ENCODE results near the gene SORCS2. TPM values are rescaled to one million over a fixed set of nuclear protein-coding genes. Genes with fewer than 3 reads are reported as not detected.

Gene SORCS2
- total RNA-seq, 5 donors from 2014 or later (not counting 1 experiment from before 2014, with no cell fraction given) = 0.22 TPM; not detected in 4

DNA sequence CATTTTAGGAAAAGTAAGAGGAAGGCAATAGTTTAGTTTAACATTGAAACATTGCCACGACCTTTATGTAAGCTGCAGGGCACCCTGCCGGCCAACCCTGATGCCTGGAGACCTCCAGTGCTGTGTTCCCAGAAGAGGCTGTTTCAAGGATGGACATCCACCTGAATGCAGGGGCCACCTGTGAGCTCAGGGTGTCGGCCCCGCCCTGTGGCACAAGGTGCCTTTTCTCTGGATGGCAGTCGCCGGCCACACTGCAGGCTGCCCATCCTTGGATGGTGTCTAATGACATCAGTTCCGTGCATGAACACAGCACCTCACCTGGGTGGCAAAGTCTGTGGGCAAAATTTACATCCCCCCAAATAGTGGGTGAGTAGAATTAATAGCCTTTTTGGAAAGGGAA, 567.3 kb downstream of the SORCS2 start:
- Mint-ChIP-seq H3K4me1 (peaks cover 12 to 39% (median 35%) of the 10 kb centered on the region in 3 donors), H3K36me3 (peaks cover 5% of the 10 kb centered on the region), H3K27ac (peak overlapping the region; percentile 95 to 97), H3K4me3 (peak overlapping the region; percentile 70 to 79 (median 74)), H3K27me3 (no peaks in the 10 kb centered on the region), H3K9me3 (no peaks in the 10 kb centered on the region)
- H3K27me3 ChIP-seq (replicated peaks in 1 of 2; ENCODE audit: control insufficient read depth in 2 of 2, extremely low read depth in 1 of 2, insufficient read depth in 2 of 2, low read length in 1 of 2) = no peaks in the 10 kb centered on the region
- H3K9me3 ChIP-seq = no peaks in the 10 kb centered on the region
- peak overlapping the region; percentile 7 to 16 for H3K4me3 ChIP-seq (ENCODE audit: control insufficient read depth in 1 of 2, extremely low read depth in 1 of 2, low read length in 1 of 2)
- peaks cover 0 to 7% of the 10 kb centered on the region in 2 donors for H3K36me3 ChIP-seq (ENCODE audit: control insufficient read depth in 2 of 2, extremely low read depth in 1 of 2, insufficient read depth in 1 of 2, low read length in 1 of 2)
- POLR2A ChIA-PET = interaction anchor here in 1 of 2 donors (0.5 kb wide), 1 partner anchor 43 kb away, joined by 3 read pairs; no protein-coding TSS in a partner anchor
- WGBS (ENCODE audit: insufficient coverage) = 67% methylated on average over 4 of the region's 7 CpGs
- peak overlapping the region; percentile 87 for H3K27ac ChIP-seq (ENCODE audit: low read length)
- ATAC-seq (replicated peaks in 1 of 4) (peak; percentile 12 to 28 (median 17)), DNase-seq (peak in 2 of 35 experiments; percentile 14 to 16)
- peaks cover 19 to 49% of the 10 kb centered on the region in 2 experiments for H3K4me1 ChIP-seq (ENCODE audit: control insufficient read depth in 1 of 2, extremely low read depth in 1 of 2, insufficient read depth in 2 of 2, low read length in 2 of 2)
- CTCF ChIA-PET = no interaction called here

DNA sequence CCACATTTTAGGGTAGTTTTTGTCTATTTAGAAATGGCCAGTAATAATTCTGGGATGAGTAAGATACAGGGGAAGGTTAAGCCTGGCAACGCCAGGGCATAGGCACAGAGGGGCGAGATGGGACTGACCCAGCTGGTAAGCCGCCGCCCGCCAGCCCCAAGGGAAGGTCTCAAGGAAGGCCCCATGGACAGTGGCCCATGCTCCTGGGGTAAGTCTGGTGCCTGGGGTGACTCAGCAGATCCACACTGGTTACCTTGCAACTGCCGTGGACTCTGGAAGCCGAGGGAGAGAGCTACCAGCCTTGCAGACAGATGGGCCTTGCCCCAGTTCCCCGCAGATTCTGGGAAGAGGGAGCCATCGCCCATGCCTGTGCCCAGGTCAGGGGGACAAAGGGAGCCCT, 567.9 kb downstream of the SORCS2 start:
- Histone ChIP-seq H3K27me3 (replicated peaks in 1 of 2; ENCODE audit: control insufficient read depth in 2 of 2, extremely low read depth in 1 of 2, insufficient read depth in 2 of 2, low read length in 1 of 2) (no peaks in the 10 kb centered on the region), H3K4me1 (ENCODE audit: control insufficient read depth in 1 of 2, extremely low read depth in 1 of 2, insufficient read depth in 2 of 2, low read length in 2 of 2) (peaks cover 19 to 49% of the 10 kb centered on the region in 2 experiments), H3K9me3 (no peaks in the 10 kb centered on the region), H3K4me3 (ENCODE audit: control insufficient read depth in 1 of 2, extremely low read depth in 1 of 2, low read length in 1 of 2) (no peak overlapping the region), H3K27ac (ENCODE audit: low read length) (peak overlapping the region; percentile 87), H3K36me3 (ENCODE audit: control insufficient read depth in 2 of 2, extremely low read depth in 1 of 2, insufficient read depth in 1 of 2, low read length in 1 of 2) (peaks cover 0 to 7% of the 10 kb centered on the region in 2 donors)
- H3K9me3 Mint-ChIP-seq = no peaks in the 10 kb centered on the region
- ChIA-PET POLR2A (interaction anchor here in 1 of 2 donors (0.5 kb wide), 1 partner anchor 42 kb away, joined by 3 read pairs; no protein-coding TSS in a partner anchor), CTCF (no interaction called here)
- DNase-seq = no peak
- peaks cover 12 to 39% (median 35%) of the 10 kb centered on the region in 3 donors for H3K4me1 Mint-ChIP-seq
- ATAC-seq (replicated peaks in 1 of 4) = no peak
- no peaks in the 10 kb centered on the region for H3K27me3 Mint-ChIP-seq
- peaks cover 8% of the 10 kb centered on the region for H3K36me3 Mint-ChIP-seq
- 85% methylated on average over 7 of the region's 9 CpGs for WGBS (ENCODE audit: insufficient coverage)
- peak overlapping the region; percentile 95 to 97 for H3K27ac Mint-ChIP-seq
- peak overlapping the region; percentile 70 to 79 (median 74) for H3K4me3 Mint-ChIP-seq

DNA sequence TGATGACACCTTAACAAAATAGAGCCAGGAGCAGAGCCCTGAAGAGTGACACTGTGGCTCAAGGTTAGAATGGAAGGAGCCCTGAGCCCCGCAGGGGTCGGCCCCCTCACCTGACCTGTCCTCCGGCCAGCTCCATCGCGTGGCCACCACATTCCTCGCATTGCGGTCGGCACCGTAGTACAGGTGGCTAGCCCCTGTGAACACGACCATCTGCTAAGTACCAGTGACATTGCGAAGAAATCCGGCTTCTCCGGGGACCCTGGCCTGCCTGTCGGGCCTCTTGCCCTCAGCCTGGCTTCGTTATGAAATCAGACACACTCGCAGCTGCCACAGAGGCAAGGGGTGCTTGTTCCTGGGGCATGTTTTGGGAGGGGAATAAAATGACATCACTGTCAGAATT, 568.4 kb downstream of the SORCS2 start:
- DNase-seq = no peak
- no peak for ATAC-seq (replicated peaks in 1 of 4)
- Mint-ChIP-seq H3K27ac (peak overlapping the region; percentile 95 to 97), H3K27me3 (no peaks in the 10 kb centered on the region), H3K36me3 (peaks cover 13% of the 10 kb centered on the region), H3K9me3 (no peaks in the 10 kb centered on the region), H3K4me3 (no peak overlapping the region), H3K4me1 (peaks cover 12 to 39% (median 35%) of the 10 kb centered on the region in 3 donors)
- WGBS (ENCODE audit: insufficient coverage) = 87% methylated on average over 11 of the region's 16 CpGs
- peak overlapping the region; percentile 87 for H3K27ac ChIP-seq (ENCODE audit: low read length)
- H3K9me3 ChIP-seq = no peaks in the 10 kb centered on the region
- peaks cover 0 to 7% of the 10 kb centered on the region in 2 donors for H3K36me3 ChIP-seq (ENCODE audit: control insufficient read depth in 2 of 2, extremely low read depth in 1 of 2, insufficient read depth in 1 of 2, low read length in 1 of 2)
- H3K4me1 ChIP-seq (ENCODE audit: control insufficient read depth in 1 of 2, extremely low read depth in 1 of 2, insufficient read depth in 2 of 2, low read length in 2 of 2) = peaks cover 19 to 49% of the 10 kb centered on the region in 2 experiments
- no peak overlapping the region for H3K4me3 ChIP-seq (ENCODE audit: control insufficient read depth in 1 of 2, extremely low read depth in 1 of 2, low read length in 1 of 2)
- ChIA-PET POLR2A (no interaction called here), CTCF (no interaction called here)
- no peaks in the 10 kb centered on the region for H3K27me3 ChIP-seq (replicated peaks in 1 of 2; ENCODE audit: control insufficient read depth in 2 of 2, extremely low read depth in 1 of 2, insufficient read depth in 2 of 2, low read length in 1 of 2)

DNA sequence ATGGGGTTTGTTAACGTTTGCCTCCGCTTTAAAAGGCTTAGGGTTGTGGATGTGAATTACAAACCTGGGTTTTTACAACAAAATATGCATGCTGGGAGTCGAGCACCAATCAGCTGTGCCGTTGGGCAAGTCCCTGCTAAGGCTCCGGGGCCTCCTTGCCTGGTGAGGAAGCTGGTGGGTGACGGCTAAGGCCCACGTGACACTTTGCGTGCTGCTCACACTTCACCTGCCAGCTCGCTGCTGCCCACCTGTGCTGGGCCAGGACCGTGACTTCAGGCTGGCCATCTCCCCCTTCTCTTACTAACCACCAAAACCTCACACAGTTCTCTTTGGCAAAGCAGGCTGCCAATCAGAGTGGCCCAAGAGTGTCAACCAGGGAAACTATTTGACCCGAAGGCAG, 569.0 kb downstream of the SORCS2 start:
- peaks cover 15% of the 10 kb centered on the region for H3K36me3 Mint-ChIP-seq
- DNase-seq (no peak), ATAC-seq (replicated peaks in 1 of 4) (no peak)
- H3K4me1 Mint-ChIP-seq = peaks cover 12 to 39% (median 35%) of the 10 kb centered on the region in 3 donors
- H3K27me3 Mint-ChIP-seq = no peaks in the 10 kb centered on the region
- no peak overlapping the region for H3K27ac ChIP-seq (ENCODE audit: low read length)
- ChIA-PET POLR2A (no interaction called here), CTCF (interaction anchor here in 1 of 2 donors (0.6 kb wide), 1 partner anchor 834 kb away, joined by 4 read pairs; no protein-coding TSS in a partner anchor)
- H3K9me3 ChIP-seq = no peaks in the 10 kb centered on the region
- peaks cover 0 to 7% of the 10 kb centered on the region in 2 donors for H3K36me3 ChIP-seq (ENCODE audit: control insufficient read depth in 2 of 2, extremely low read depth in 1 of 2, insufficient read depth in 1 of 2, low read length in 1 of 2)
- no peaks in the 10 kb centered on the region for H3K9me3 Mint-ChIP-seq
- H3K4me1 ChIP-seq (ENCODE audit: control insufficient read depth in 1 of 2, extremely low read depth in 1 of 2, insufficient read depth in 2 of 2, low read length in 2 of 2) = peaks cover 19 to 49% of the 10 kb centered on the region in 2 experiments
- WGBS (ENCODE audit: insufficient coverage) = 87% methylated on average over 10 of the region's 11 CpGs
- no peak overlapping the region for H3K4me3 ChIP-seq (ENCODE audit: control insufficient read depth in 1 of 2, extremely low read depth in 1 of 2, low read length in 1 of 2)
- H3K4me3 Mint-ChIP-seq = peak overlapping the region in 1 of 3 donors; percentile 9
- H3K27me3 ChIP-seq (replicated peaks in 1 of 2; ENCODE audit: control insufficient read depth in 2 of 2, extremely low read depth in 1 of 2, insufficient read depth in 2 of 2, low read length in 1 of 2) = no peaks in the 10 kb centered on the region
- peak overlapping the region; percentile 87 for H3K27ac Mint-ChIP-seq

DNA sequence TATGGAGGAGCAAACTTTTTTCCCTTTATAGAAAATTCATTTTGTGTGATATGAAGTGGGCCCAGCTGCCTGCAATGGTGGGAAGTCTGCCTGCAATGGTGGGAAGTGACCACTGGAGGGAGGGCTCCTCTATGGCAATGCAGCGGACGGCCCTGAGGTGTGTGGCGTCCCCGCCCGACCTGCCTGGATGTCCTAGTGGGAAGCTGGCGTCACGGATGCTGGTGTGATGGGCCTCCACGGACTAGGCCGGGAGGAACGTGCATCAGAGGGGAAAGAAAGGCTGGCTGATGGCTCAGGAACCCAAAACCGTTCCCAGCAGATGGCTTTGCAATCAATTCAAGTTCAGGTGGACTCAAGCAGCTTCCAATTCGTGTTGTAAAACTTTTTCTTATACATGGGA, 569.4 kb downstream of the SORCS2 start:
- Mint-ChIP-seq H3K9me3 (no peaks in the 10 kb centered on the region), H3K4me1 (peaks cover 12 to 39% (median 35%) of the 10 kb centered on the region in 3 donors), H3K36me3 (peaks cover 15% of the 10 kb centered on the region), H3K4me3 (peak overlapping the region in 1 of 3 donors; percentile 9), H3K27ac (peak overlapping the region; percentile 87), H3K27me3 (no peaks in the 10 kb centered on the region)
- peak; percentile 38 to 57 (median 50) for ATAC-seq (replicated peaks in 1 of 4)
- Histone ChIP-seq H3K36me3 (ENCODE audit: control insufficient read depth in 2 of 2, extremely low read depth in 1 of 2, insufficient read depth in 1 of 2, low read length in 1 of 2) (peaks cover 0 to 7% of the 10 kb centered on the region in 2 donors), H3K9me3 (no peaks in the 10 kb centered on the region), H3K4me3 (ENCODE audit: control insufficient read depth in 1 of 2, extremely low read depth in 1 of 2, low read length in 1 of 2) (no peak overlapping the region), H3K4me1 (ENCODE audit: control insufficient read depth in 1 of 2, extremely low read depth in 1 of 2, insufficient read depth in 2 of 2, low read length in 2 of 2) (peaks cover 19 to 49% of the 10 kb centered on the region in 2 experiments), H3K27ac (ENCODE audit: low read length) (no peak overlapping the region), H3K27me3 (replicated peaks in 1 of 2; ENCODE audit: control insufficient read depth in 2 of 2, extremely low read depth in 1 of 2, insufficient read depth in 2 of 2, low read length in 1 of 2) (no peaks in the 10 kb centered on the region)
- peak in 31 of 35 experiments; percentile 9 to 68 (median 31) for DNase-seq
- ChIA-PET CTCF (interaction anchor here in 1 of 2 donors (0.6 kb wide), 1 partner anchor 835 kb away, joined by 4 read pairs; no protein-coding TSS in a partner anchor), POLR2A (no interaction called here)
- 44% methylated on average over 9 of the region's 12 CpGs for WGBS (ENCODE audit: insufficient coverage)

DNA sequence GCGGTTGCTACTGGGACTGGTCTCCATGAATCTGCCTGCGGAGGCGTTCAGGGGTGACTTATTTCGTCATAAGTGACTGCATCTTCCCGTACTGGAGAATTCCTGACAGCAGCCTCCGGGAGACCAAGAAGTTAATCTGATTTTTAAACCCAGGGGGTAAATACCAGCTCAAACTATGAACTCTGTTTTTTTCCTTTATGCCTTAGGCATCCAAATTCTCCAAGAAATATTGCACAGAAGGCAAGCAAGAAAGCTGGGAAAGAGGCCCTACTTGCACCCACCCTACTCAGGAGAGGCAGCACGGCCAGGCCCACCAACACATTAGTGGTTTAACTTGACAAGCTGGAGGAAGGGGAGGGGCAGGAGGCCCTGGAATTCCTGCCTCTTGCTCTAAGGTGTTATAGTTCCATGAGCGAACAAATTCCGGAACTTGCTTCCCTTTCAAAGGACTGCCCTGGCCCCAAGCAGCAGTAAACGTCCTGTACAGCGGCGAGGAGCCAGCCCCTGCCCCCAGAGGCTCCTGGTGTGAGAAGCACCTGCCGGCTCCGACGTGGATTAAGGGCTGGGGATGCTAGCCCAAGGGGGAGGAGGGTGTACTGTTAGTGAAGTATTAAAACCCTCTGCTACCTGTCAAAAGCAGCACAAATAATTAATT, 570.2 kb downstream of the SORCS2 start:
- POLR2A ChIA-PET = no interaction called here

More for the DNA sequence above, 570.2 kb downstream of the SORCS2 start:
- Mint-ChIP-seq H3K36me3 (peaks cover 15% of the 10 kb centered on the region), H3K4me1 (peaks cover 12 to 37% (median 35%) of the 10 kb centered on the region in 3 donors), H3K27me3 (no peaks in the 10 kb centered on the region), H3K4me3 (no peak overlapping the region), H3K27ac (peak overlapping the region; percentile 87), H3K9me3 (no peaks in the 10 kb centered on the region)
- Histone ChIP-seq H3K36me3 (ENCODE audit: control insufficient read depth in 2 of 2, extremely low read depth in 1 of 2, insufficient read depth in 1 of 2, low read length in 1 of 2) (peaks cover 0 to 13% of the 10 kb centered on the region in 2 donors), H3K4me1 (ENCODE audit: control insufficient read depth in 1 of 2, extremely low read depth in 1 of 2, insufficient read depth in 2 of 2, low read length in 2 of 2) (peaks cover 19 to 44% of the 10 kb centered on the region in 2 experiments), H3K27ac (ENCODE audit: low read length) (no peak overlapping the region), H3K27me3 (replicated peaks in 1 of 2; ENCODE audit: control insufficient read depth in 2 of 2, extremely low read depth in 1 of 2, insufficient read depth in 2 of 2, low read length in 1 of 2) (no peaks in the 10 kb centered on the region), H3K4me3 (ENCODE audit: control insufficient read depth in 1 of 2, extremely low read depth in 1 of 2, low read length in 1 of 2) (no peak overlapping the region), H3K9me3 (no peaks in the 10 kb centered on the region)
- ATAC-seq (replicated peaks in 1 of 4) (no peak), DNase-seq (no peak)
- 86% methylated on average over 8 of the region's 15 CpGs for WGBS (ENCODE audit: insufficient coverage)
- CTCF ChIA-PET = no interaction called here
